ENCODE data around the gene RAP1A. TPM values are rescaled to one million over a fixed set of nuclear protein-coding genes. Genes with fewer than 3 reads are reported as not detected.

The RAP1A gene
- polyA plus RNA-seq, 1 of the 3 experiments (the other 2 are of a cell fraction), result 17.7 TPM

DNA sequence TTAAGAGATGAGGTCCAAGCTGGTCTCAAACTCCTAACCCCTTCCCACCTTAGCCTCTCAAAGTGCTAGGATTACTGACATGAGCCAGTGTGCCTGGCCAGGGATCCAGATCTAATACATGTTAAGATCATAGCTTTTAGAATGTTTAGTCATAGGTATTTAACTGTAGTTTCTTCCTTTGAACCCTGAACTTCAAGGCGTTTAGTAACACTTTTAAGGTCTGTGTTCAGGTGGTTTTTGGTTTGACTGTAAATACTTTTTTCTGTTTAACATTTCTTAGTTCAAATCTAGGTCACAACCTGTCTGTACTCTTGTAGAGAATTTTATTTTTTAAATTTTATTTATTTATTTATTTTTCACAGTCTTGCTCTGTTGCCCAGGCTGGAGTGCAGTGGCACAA, 28.1 kb downstream of the RAP1A start:
- H3K79me2 ChIP-seq (ENCODE audit: insufficient read depth), result peaks cover 74% of the 10 kb centered on the region
- H3K27me3 ChIP-seq (ENCODE audit: insufficient read depth), result no peaks in the 10 kb centered on the region
- H3K9me2 ChIP-seq, result no peaks in the 10 kb centered on the region
- H3K4me1 ChIP-seq (ENCODE audit: control insufficient read depth in 1 of 2, insufficient read depth in 2 of 2, low read depth in 1 of 2, low read length in 1 of 2), result no peaks in the 10 kb centered on the region
- H3F3A ChIP-seq (replicated peaks; ENCODE audit: insufficient read depth), result no peaks in the 10 kb centered on the region
- CTCF ChIA-PET, result interaction anchor here (0.6 to 3.0 kb wide), 3 partner anchors 11 to 186 kb away, joined by 3 to 13 read pairs (median 4); no protein-coding TSS in a partner anchor
- no peak overlapping the region for H3K4me2 ChIP-seq
- no peak overlapping the region for H3K27ac ChIP-seq (ENCODE audit: low read depth in 2 of 2, low read length in 1 of 2)
- no peaks in the 10 kb centered on the region for H3K9me3 ChIP-seq
- POLR2A ChIA-PET, result no interaction called here
- H2AFZ ChIP-seq (ENCODE audit: low read depth), result no peak overlapping the region
- no peak for DNase-seq
- H4K20me1 ChIP-seq (ENCODE audit: insufficient read depth), result no peaks in the 10 kb centered on the region
- peaks cover 0 to 4% of the 10 kb centered on the region in 2 experiments for H3K36me3 ChIP-seq (replicated peaks in 1 of 2; ENCODE audit: control insufficient read depth in 1 of 2, insufficient read depth in 2 of 2, low read length in 1 of 2)
- no peak overlapping the region for H3K9ac ChIP-seq
- TF ChIP-seq RCOR1 (IDR thresholded peaks at IDR 0.05; ENCODE audit: low read length) (no peak), MXI1 (IDR thresholded peaks at IDR 0.05; ENCODE audit: low read depth, low read length) (no peak), POLR2AphosphoS5 (IDR thresholded peaks at IDR 0.05; ENCODE audit: low read depth, low read length) (no peak), NFIC (IDR thresholded peaks at IDR 0.05; ENCODE audit: borderline replicate concordance) (no peak), MEF2A (IDR thresholded peaks at IDR 0.05; ENCODE audit: borderline replicate concordance, low read depth) (no peak), TEAD4 (IDR thresholded peaks at IDR 0.05; ENCODE audit: borderline replicate concordance, insufficient read depth) (no peak), NRF1 (IDR thresholded peaks at IDR 0.05; ENCODE audit: low read depth, low read length) (no peak), EP300 (IDR thresholded peaks at IDR 0.05; ENCODE audit: borderline replicate concordance in 1 of 2, low read depth in 1 of 2, low read length in 1 of 2) (no peak), SMC3 (IDR thresholded peaks at IDR 0.05; ENCODE audit: low read depth, low read length) (no peak)
- TF ChIP-seq, protein P1, sequence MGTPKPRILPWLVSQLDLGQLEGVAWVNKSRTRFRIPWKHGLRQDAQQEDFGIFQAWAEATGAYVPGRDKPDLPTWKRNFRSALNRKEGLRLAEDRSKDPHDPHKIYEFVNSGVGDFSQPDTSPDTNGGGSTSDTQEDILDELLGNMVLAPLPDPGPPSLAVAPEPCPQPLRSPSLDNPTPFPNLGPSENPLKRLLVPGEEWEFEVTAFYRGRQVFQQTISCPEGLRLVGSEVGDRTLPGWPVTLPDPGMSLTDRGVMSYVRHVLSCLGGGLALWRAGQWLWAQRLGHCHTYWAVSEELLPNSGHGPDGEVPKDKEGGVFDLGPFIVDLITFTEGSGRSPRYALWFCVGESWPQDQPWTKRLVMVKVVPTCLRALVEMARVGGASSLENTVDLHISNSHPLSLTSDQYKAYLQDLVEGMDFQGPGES (IDR thresholded peaks at IDR 0.05; ENCODE audit: low read depth, low read length), result no peak
- TF ChIP-seq, protein P2, sequence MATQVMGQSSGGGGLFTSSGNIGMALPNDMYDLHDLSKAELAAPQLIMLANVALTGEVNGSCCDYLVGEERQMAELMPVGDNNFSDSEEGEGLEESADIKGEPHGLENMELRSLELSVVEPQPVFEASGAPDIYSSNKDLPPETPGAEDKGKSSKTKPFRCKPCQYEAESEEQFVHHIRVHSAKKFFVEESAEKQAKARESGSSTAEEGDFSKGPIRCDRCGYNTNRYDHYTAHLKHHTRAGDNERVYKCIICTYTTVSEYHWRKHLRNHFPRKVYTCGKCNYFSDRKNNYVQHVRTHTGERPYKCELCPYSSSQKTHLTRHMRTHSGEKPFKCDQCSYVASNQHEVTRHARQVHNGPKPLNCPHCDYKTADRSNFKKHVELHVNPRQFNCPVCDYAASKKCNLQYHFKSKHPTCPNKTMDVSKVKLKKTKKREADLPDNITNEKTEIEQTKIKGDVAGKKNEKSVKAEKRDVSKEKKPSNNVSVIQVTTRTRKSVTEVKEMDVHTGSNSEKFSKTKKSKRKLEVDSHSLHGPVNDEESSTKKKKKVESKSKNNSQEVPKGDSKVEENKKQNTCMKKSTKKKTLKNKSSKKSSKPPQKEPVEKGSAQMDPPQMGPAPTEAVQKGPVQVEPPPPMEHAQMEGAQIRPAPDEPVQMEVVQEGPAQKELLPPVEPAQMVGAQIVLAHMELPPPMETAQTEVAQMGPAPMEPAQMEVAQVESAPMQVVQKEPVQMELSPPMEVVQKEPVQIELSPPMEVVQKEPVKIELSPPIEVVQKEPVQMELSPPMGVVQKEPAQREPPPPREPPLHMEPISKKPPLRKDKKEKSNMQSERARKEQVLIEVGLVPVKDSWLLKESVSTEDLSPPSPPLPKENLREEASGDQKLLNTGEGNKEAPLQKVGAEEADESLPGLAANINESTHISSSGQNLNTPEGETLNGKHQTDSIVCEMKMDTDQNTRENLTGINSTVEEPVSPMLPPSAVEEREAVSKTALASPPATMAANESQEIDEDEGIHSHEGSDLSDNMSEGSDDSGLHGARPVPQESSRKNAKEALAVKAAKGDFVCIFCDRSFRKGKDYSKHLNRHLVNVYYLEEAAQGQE (IDR thresholded peaks at IDR 0.05; ENCODE audit: low read depth, low read length), result no peak
- TF ChIP-seq, protein P3, sequence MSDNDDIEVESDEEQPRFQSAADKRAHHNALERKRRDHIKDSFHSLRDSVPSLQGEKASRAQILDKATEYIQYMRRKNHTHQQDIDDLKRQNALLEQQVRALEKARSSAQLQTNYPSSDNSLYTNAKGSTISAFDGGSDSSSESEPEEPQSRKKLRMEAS (IDR thresholded peaks at IDR 0.05; ENCODE audit: low read depth), result no peak
- TF ChIP-seq, protein P4, sequence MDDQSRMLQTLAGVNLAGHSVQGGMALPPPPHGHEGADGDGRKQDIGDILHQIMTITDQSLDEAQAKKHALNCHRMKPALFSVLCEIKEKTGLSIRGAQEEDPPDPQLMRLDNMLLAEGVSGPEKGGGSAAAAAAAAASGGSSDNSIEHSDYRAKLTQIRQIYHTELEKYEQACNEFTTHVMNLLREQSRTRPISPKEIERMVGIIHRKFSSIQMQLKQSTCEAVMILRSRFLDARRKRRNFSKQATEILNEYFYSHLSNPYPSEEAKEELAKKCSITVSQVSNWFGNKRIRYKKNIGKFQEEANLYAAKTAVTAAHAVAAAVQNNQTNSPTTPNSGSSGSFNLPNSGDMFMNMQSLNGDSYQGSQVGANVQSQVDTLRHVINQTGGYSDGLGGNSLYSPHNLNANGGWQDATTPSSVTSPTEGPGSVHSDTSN (IDR thresholded peaks at IDR 0.05), result no peak
- TF ChIP-seq, protein P5, sequence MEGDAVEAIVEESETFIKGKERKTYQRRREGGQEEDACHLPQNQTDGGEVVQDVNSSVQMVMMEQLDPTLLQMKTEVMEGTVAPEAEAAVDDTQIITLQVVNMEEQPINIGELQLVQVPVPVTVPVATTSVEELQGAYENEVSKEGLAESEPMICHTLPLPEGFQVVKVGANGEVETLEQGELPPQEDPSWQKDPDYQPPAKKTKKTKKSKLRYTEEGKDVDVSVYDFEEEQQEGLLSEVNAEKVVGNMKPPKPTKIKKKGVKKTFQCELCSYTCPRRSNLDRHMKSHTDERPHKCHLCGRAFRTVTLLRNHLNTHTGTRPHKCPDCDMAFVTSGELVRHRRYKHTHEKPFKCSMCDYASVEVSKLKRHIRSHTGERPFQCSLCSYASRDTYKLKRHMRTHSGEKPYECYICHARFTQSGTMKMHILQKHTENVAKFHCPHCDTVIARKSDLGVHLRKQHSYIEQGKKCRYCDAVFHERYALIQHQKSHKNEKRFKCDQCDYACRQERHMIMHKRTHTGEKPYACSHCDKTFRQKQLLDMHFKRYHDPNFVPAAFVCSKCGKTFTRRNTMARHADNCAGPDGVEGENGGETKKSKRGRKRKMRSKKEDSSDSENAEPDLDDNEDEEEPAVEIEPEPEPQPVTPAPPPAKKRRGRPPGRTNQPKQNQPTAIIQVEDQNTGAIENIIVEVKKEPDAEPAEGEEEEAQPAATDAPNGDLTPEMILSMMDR (IDR thresholded peaks at IDR 0.05), result no peak
- TF ChIP-seq, protein P6, sequence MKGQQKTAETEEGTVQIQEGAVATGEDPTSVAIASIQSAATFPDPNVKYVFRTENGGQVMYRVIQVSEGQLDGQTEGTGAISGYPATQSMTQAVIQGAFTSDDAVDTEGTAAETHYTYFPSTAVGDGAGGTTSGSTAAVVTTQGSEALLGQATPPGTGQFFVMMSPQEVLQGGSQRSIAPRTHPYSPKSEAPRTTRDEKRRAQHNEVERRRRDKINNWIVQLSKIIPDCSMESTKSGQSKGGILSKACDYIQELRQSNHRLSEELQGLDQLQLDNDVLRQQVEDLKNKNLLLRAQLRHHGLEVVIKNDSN (IDR thresholded peaks at IDR 0.05; ENCODE audit: borderline replicate concordance, low read depth), result no peak
- WGBS (ENCODE audit: low lambda C conversion rate), result 89% methylated on average over 1 of the region's 1 CpG
- no peak overlapping the region for H3K4me3 ChIP-seq (ENCODE audit: low read depth in 2 of 2, low read length in 1 of 2)
